NCI-H69 (cell line): Measurements from ENCODE around the gene PPFIA2.

Source experiments
- DNase-seq: peaks from one replicate; lab custom pipeline; 2025; lab: John Stamatoyannopoulos, UW

The PPFIA2 gene

GRCh38 chr12:81450920-81451739 lies 308.0 kb downstream of the PPFIA2 start:
- DNase-seq: peak; percentile 96

GRCh38 chr12:81441629-81442028 lies 317.5 kb downstream of the PPFIA2 start:
- DNase-seq: no peak

- no peak for DNase-seq
These were observed 319.1 kb downstream of the PPFIA2 start for GRCh38 chr12:81440001-81440400.

DNA sequence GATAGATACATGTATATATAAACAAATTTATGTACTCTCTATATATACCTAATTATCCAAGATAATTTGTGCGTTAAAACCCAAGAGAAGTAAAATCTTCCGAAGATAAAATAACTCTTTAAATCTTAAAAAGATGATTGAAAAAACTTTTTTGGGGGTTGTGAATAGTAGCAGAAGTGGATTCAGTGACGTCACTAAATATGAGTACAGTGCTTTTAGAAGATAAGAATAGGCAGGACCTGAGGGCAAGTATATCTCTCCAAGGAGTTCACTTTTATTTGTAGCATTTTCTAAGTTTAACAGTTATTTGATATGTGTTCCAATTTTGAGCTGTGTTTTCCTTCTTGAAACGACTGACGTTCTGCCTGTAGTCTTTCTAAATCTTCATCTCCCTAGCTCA lies 319.8 kb downstream of the PPFIA2 start:
- DNase-seq: no peak

- DNase-seq: peak; percentile 82
These were observed 342.1 kb downstream of the PPFIA2 start for GRCh38 chr12:81417056-81417455.

- DNase-seq: peak; percentile 44
These were observed 342.6 kb downstream of the PPFIA2 start for GRCh38 chr12:81416571-81416970.

DNA sequence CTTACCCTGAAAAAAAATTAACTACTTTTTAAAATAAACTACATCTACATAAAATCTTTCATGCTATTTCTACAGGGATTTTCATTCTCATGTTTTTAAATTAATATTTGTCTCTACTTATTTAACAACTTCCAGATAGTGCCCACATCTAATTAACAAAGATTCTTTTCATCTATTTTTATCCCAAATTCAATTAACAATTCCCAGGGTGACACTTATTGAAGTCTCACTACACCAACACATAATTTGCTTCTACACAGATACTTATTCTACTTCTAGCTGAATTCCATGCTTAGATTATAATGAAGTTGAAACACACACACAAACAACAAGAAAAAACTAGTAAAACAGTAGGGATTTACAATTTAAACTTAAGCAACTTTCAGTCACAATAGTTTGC lies 344.7 kb downstream of the PPFIA2 start:
- no peak for DNase-seq

GRCh38 chr12:81412940-81413339 lies 346.2 kb downstream of the PPFIA2 start:
- no peak for DNase-seq

DNA sequence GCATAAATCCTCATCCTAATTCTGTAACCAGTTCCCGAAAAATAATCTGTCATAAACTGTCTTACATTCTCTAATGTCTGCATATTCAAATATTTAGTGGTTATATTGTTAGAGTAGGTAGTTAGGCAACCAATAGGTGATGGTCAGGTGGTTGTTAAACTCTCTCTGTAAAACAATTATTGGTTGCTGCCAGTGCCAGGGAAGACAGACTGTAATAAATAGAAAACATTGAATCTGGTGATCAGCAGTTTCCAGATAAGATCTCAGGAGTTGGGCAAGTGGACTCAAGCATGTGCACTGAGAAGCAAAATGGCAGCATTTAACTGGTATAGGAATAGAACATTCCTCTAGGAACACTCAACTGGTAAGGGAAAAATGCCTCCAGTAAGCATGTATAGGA lies 355.8 kb downstream of the PPFIA2 start:
- peak; percentile 44 for DNase-seq

GRCh38 chr12:81401241-81401640 lies 357.9 kb downstream of the PPFIA2 start:
- no peak for DNase-seq

DNA sequence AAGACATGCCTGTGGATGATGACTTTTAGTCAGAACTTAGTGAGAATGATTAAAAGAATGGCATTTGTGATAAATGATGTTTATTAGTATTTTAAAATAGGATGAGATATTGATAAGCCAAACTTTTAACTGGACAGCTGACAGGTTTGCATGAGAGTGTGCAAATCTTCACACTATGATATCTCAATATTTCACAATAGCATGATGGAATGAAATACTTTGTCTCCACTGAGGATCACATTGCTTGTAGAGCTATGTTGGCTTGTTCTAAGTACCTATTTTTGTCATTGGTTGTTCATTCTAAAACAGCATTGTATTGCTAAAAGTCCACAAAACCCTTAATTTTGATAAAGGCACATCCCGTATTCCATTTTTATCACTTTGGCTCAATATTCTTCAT lies 359.1 kb downstream of the PPFIA2 start:
- DNase-seq: no peak

- DNase-seq: no peak
These were observed 363.7 kb downstream of the PPFIA2 start for GRCh38 chr12:81395431-81395830.

- no peak for DNase-seq
These were observed 369.5 kb downstream of the PPFIA2 start for GRCh38 chr12:81389550-81390099.

DNA sequence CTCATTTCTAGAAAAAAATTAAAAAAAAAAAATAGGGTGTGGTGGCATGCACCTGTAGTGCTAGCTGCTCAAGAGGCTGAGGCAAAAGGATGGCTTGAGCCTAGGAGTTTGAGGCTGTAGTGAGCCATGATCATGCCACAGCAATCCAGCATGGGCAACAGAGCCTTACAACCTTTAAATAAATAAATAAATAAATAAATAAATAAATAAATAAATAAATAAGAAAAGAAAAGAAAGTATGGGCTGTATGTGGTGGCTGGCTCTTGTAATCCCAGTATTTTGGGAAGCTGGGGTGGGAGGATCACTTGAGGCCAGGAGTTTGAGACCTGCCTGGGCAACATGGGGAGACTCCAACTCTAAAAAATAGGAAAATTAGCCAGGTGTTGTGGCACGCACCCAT lies 373.0 kb downstream of the PPFIA2 start:
- no peak for DNase-seq

GRCh38 chr12:81381951-81382350 lies 377.2 kb downstream of the PPFIA2 start:
- DNase-seq: peak; percentile 66

DNA sequence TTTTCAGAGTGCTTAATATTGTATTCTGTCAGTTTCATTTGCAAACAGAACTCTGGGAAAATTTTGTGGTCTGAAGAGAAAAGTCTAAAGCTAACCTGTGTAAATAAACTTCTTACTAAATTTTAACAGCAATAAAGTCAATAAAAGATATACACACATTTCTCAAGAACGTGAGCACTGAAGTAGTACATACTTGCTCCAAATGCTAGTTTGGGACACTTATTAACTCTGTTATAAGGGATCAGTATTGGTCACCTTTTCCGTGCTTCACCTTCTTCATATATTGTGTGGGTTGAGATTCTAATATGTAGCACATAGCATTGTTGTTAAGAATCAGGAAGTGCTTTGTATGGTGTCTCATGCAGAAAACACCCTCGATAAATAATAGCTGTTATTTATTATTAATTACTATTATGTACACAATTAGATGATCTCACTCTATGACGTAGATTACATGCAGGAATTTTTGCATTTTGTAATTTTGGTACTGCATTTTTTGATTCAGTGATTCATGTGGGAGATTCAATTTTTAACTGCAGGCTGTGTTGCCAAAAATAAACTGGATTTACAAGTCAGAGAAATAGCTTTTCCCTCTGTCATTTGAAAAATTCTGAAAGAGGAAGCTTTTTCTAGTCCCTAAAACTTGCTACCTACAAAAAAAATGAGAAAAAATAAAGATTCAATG lies 380.4 kb downstream of the PPFIA2 start:
- no peak for DNase-seq

DNA sequence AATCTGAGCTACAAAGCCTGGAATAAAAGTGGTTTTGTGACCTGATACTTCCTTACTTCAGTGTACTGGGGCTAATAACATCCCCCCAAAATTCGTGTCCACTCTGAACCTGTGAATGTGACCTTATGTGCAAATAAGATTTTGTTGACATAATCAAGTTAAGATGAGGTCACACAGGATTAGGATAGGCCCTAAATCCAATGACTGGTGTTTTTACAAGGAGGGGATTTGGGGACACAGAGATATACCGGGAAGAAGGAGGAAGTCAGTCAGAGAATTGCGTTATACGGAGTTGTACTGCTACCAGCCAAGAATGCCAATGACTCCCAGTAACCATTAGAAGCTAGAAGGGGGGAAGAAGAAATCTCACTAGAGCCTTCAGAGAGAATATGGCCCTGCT lies 381.4 kb downstream of the PPFIA2 start:
- no peak for DNase-seq

GRCh38 chr12:81375969-81376368 lies 383.2 kb downstream of the PPFIA2 start:
- DNase-seq: no peak

DNA sequence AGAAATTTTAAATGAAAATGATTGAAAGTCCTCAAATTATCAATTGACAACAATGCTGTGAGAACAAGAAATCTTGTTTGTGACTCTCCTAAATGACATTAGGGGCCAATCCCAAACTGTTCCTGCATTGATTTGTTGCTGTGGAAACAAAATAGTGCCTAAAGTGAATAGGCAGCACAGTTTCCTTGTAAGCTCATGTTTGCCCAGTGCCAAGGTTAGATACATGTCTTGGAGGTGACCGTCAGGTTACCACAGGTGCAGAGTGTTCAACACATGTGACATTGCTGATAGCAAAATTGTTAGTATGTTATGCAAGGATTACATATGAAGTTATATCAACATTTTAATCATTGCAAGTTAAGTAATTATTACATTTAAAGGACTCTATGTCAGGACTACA lies 388.7 kb downstream of the PPFIA2 start:
- DNase-seq: no peak

DNA sequence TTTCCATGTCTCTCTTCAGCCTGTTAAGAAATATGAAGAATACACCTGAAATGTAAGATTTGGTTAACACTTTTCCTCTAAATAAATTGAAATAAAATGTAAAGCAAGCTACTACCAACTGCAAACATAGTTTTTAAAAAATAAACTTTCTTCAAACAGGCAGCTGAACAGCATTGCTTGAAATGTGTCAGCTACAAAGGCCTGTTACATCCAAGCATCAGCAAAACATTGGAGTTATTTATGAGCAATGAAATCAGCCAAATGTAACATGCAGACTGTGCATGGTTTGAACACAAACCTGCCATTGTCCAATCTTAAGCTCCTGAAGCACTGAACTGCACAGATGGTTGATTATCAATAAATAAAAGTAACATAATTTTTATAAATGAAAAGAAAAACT lies 390.0 kb downstream of the PPFIA2 start:
- no peak for DNase-seq

GRCh38 chr12:81365284-81365683 lies 393.9 kb downstream of the PPFIA2 start:
- DNase-seq: no peak

GRCh38 chr12:81360916-81361315 lies 398.2 kb downstream of the PPFIA2 start:
- no peak for DNase-seq

GRCh38 chr12:81359736-81360135 lies 399.4 kb downstream of the PPFIA2 start:
- no peak for DNase-seq
